ENCODE measurements around the gene MAGEA11. TPM values are rescaled to one million over a fixed set of nuclear protein-coding genes. Genes with fewer than 3 reads are reported as not detected.
"Not testable (repeated sequence)": the region's sequence is repeated elsewhere in the genome, so short reads cannot be mapped to it uniquely, and the experiment has no call there.

MAGEA11 gene
- total and polyA plus RNA-seq, 4 donors: not detected

DNA sequence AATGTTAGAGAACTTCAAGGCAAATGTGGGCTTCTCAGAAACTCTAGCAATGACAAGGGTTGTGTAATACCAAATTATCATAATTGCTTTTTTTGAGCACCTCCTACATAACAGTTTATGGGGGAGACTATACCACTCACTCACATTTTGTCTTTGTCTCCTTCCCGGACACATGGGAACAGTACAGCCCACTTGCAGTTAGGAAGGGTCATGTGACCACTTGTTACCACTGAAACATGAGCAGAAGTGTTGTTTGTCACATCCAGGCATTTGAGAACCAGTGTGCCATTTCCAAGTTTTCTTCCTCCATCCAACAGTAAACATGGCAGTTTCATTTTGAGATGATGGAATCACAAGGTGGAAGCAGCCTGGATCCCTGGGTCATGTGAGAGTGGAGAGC, 6.9 kb downstream of the MAGEA11 start:
- no peaks in the 10 kb centered on the region for H3K4me1 ChIP-seq (ENCODE audit: control insufficient read depth in 4 of 4, insufficient read depth in 4 of 4, low read length in 3 of 4)
- peaks cover 0 to 1% (median 0%) of the 10 kb centered on the region in 4 donors for H3K27me3 ChIP-seq (ENCODE audit: control insufficient read depth in 4 of 4, insufficient read depth in 4 of 4, low read length in 3 of 4)
- DNase-seq (ENCODE audit: low spot score): no peak
- TF ChIP-seq SP1 (IDR thresholded peaks at IDR 0.05): no peak
- TF ChIP-seq, protein P1, sequence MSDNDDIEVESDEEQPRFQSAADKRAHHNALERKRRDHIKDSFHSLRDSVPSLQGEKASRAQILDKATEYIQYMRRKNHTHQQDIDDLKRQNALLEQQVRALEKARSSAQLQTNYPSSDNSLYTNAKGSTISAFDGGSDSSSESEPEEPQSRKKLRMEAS (IDR thresholded peaks at IDR 0.05): no peak
- TF ChIP-seq HNF4A (conservative IDR thresholded peaks at IDR 0.05): no peak
- no peak for TF ChIP-seq EGR1 (IDR thresholded peaks at IDR 0.05; ENCODE audit: low read depth in 2 of 2)
- TF ChIP-seq FOXA1 (IDR thresholded peaks at IDR 0.05): no peak
- no peak for TF ChIP-seq JUND (IDR thresholded peaks at IDR 0.05)
- no peak for TF ChIP-seq NR2F2 (IDR thresholded peaks at IDR 0.05)
- no peak for TF ChIP-seq YY1 (IDR thresholded peaks at IDR 0.05)
- TF ChIP-seq, protein P2, sequence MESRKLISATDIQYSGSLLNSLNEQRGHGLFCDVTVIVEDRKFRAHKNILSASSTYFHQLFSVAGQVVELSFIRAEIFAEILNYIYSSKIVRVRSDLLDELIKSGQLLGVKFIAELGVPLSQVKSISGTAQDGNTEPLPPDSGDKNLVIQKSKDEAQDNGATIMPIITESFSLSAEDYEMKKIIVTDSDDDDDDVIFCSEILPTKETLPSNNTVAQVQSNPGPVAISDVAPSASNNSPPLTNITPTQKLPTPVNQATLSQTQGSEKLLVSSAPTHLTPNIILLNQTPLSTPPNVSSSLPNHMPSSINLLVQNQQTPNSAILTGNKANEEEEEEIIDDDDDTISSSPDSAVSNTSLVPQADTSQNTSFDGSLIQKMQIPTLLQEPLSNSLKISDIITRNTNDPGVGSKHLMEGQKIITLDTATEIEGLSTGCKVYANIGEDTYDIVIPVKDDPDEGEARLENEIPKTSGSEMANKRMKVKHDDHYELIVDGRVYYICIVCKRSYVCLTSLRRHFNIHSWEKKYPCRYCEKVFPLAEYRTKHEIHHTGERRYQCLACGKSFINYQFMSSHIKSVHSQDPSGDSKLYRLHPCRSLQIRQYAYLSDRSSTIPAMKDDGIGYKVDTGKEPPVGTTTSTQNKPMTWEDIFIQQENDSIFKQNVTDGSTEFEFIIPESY (IDR thresholded peaks at IDR 0.05): no peak
- TF ChIP-seq RXRA (IDR thresholded peaks at IDR 0.05): no peak
- no peaks in the 10 kb centered on the region for H3K36me3 ChIP-seq (ENCODE audit: control insufficient read depth in 4 of 4, insufficient read depth in 3 of 4, low read depth in 1 of 4, low read length in 3 of 4)
- WGBS: 76% methylated on average over 1 of the region's 1 CpG
- no peaks in the 10 kb centered on the region for H3K9me3 ChIP-seq (ENCODE audit: control insufficient read depth in 4 of 4, low read length in 3 of 4)
- no peak overlapping the region for H3K9ac ChIP-seq (ENCODE audit: low read depth in 1 of 2, low read length in 2 of 2)
- no peak overlapping the region for H3K27ac ChIP-seq (ENCODE audit: low read depth in 1 of 2, low read length in 2 of 2)
- no peak overlapping the region for H3K4me3 ChIP-seq (ENCODE audit: low read depth in 1 of 3, low read length in 3 of 3)

DNA sequence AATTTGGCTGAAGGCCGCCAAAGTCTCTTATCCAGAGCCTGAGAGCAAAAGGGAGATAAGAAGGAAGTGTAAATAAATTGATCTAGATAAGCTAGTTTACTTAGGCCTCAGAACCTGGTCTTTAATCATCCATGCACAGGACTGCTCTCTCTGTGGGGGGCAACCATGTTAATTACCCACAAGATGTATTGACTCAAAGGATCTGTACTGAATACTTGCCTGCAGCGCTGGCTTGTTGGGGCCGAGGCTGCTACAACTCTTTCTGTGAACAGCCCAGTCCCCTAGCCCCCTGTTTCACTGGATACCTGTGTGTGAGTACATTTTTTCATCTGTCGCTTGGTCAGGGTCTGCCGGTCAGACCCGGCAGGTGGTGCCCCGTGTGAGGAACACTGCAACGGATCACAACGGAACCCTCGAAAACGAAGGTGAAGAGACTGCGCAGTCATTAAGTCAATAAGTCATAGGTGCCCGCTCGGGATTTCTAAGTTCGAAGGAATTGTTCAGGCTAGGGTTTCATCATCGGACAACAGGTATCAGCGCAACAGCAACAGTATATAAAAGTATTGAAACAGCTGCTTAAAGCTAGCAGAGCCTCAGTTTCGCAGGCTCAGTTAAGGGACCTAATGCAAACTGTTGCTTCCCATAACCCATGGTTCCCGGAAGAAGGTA, 8.3 kb downstream of the MAGEA11 start:
- TF ChIP-seq, protein P3, sequence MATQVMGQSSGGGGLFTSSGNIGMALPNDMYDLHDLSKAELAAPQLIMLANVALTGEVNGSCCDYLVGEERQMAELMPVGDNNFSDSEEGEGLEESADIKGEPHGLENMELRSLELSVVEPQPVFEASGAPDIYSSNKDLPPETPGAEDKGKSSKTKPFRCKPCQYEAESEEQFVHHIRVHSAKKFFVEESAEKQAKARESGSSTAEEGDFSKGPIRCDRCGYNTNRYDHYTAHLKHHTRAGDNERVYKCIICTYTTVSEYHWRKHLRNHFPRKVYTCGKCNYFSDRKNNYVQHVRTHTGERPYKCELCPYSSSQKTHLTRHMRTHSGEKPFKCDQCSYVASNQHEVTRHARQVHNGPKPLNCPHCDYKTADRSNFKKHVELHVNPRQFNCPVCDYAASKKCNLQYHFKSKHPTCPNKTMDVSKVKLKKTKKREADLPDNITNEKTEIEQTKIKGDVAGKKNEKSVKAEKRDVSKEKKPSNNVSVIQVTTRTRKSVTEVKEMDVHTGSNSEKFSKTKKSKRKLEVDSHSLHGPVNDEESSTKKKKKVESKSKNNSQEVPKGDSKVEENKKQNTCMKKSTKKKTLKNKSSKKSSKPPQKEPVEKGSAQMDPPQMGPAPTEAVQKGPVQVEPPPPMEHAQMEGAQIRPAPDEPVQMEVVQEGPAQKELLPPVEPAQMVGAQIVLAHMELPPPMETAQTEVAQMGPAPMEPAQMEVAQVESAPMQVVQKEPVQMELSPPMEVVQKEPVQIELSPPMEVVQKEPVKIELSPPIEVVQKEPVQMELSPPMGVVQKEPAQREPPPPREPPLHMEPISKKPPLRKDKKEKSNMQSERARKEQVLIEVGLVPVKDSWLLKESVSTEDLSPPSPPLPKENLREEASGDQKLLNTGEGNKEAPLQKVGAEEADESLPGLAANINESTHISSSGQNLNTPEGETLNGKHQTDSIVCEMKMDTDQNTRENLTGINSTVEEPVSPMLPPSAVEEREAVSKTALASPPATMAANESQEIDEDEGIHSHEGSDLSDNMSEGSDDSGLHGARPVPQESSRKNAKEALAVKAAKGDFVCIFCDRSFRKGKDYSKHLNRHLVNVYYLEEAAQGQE (IDR thresholded peaks at IDR 0.05): no peak
- TF ChIP-seq GABPA (IDR thresholded peaks at IDR 0.05 in 1 of 2, conservative IDR thresholded peaks at IDR 0.05 in 1 of 2) (no peak), FOXA2 (IDR thresholded peaks at IDR 0.05) (no peak), EGR1 (IDR thresholded peaks at IDR 0.05; ENCODE audit: low read depth in 2 of 2) (no peak)
- TF ChIP-seq, protein P1 (IDR thresholded peaks at IDR 0.05): no peak
- TF ChIP-seq, protein P4, sequence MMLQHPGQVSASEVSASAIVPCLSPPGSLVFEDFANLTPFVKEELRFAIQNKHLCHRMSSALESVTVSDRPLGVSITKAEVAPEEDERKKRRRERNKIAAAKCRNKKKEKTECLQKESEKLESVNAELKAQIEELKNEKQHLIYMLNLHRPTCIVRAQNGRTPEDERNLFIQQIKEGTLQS (IDR thresholded peaks at IDR 0.05): no peak
- Histone ChIP-seq H3K27ac (ENCODE audit: low read depth in 1 of 2, low read length in 2 of 2) (no peak overlapping the region), H3K4me1 (ENCODE audit: control insufficient read depth in 4 of 4, insufficient read depth in 4 of 4, low read length in 3 of 4) (no peaks in the 10 kb centered on the region), H3K9me3 (ENCODE audit: control insufficient read depth in 4 of 4, low read length in 3 of 4) (no peaks in the 10 kb centered on the region), H3K27me3 (ENCODE audit: control insufficient read depth in 4 of 4, insufficient read depth in 4 of 4, low read length in 3 of 4) (no peaks in the 10 kb centered on the region), H3K9ac (ENCODE audit: low read depth in 1 of 2, low read length in 2 of 2) (no peak overlapping the region), H3K36me3 (ENCODE audit: control insufficient read depth in 4 of 4, insufficient read depth in 3 of 4, low read depth in 1 of 4, low read length in 3 of 4) (no peaks in the 10 kb centered on the region), H3K4me3 (ENCODE audit: low read depth in 1 of 3, low read length in 3 of 3) (no peak overlapping the region)
- no peak for DNase-seq (ENCODE audit: low spot score)
- 66% methylated on average over 19 of the region's 19 CpGs for WGBS

DNA sequence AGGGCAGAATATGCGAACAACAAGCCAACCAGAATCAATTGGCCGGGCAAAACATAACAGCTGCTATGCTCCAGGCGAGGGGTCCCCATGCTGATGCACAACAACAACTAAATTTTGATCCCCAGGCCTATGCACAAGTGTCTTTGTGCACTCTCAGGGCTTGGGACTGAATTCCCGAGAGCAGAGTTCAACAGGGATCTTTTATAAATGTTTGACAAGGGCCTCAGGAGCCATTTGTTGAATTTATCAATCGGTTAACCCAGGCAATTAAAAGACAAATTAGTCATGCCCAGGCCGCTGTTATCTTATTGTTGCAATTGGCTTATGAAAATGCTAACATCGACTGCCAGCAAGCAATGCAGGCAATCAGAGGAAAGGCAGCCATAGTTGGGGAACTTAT, 9.4 kb downstream of the MAGEA11 start:
- H3K36me3 ChIP-seq (ENCODE audit: control insufficient read depth in 4 of 4, insufficient read depth in 3 of 4, low read depth in 1 of 4, low read length in 3 of 4); H3K9me3 ChIP-seq (ENCODE audit: control insufficient read depth in 4 of 4, low read length in 3 of 4); H3K27ac ChIP-seq (ENCODE audit: low read depth in 1 of 2, low read length in 2 of 2); DNase-seq (ENCODE audit: low spot score); H3K9ac ChIP-seq (ENCODE audit: low read depth in 1 of 2, low read length in 2 of 2); H3K4me1 ChIP-seq (ENCODE audit: control insufficient read depth in 4 of 4, insufficient read depth in 4 of 4, low read length in 3 of 4); H3K4me3 ChIP-seq (ENCODE audit: low read depth in 1 of 3, low read length in 3 of 3); H3K27me3 ChIP-seq (ENCODE audit: control insufficient read depth in 4 of 4, insufficient read depth in 4 of 4, low read length in 3 of 4): not testable (repeated sequence)
- 72% methylated on average over 7 of the region's 7 CpGs for WGBS
